ENCODE measurements around the gene PPP1R36. TPM values are rescaled to one million over a fixed set of nuclear protein-coding genes. Genes with fewer than 3 reads are reported as not detected.

PPP1R36 gene
- total and polyA plus RNA-seq, 2 of the 8 experiments (the other 6 are each of a cell fraction or from before 2014, with no cell fraction given), result 0.39 to 0.93 TPM

- TF ChIP-seq CHD7 (IDR thresholded peaks at IDR 0.05; ENCODE audit: insufficient replicate concordance, low read length) (no peak), MAX (IDR thresholded peaks at IDR 0.05) (no peak), SIX5 (IDR thresholded peaks at IDR 0.05; ENCODE audit: low read depth, low read length) (no peak), ASH2L (IDR thresholded peaks at IDR 0.05; ENCODE audit: low read length) (no peak)
These were observed 13.9 kb downstream of the PPP1R36 start (continued) for GRCh38 chr14:64563696-64564095.
